GM13977 (cell line): ENCODE data around the gene VSIG4.

Experiments
- DNase-seq: peaks from one replicate; pipeline ENCODE4 v3.0.0; 2012; ENCODE audit warnings: low spot score
- in situ Hi-C: fragments of 300-500 bp; cut with MboI; formaldehyde crosslinking; loops from one replicate; pipeline ENCODE4 v1.12.0; 2022; ENCODE audit warnings: low sequenced_read_pairs, low pct_unique_long_range_greater_than_20kb, mixed read lengths, inconsistent platforms; ENCODE audit not compliant: unreplicated experiment
- TF ChIP-seq, protein P1 (sequence below): IDR thresholded peaks from 2 replicates; pipeline ENCODE4 v1.5.1; 2012; ENCODE audit warnings: mild to moderate bottlenecking, control low read depth; ENCODE audit not compliant: insufficient read depth; ENCODE audit errors: extremely low read depth, missing control alignments

VSIG4 gene

DNA sequence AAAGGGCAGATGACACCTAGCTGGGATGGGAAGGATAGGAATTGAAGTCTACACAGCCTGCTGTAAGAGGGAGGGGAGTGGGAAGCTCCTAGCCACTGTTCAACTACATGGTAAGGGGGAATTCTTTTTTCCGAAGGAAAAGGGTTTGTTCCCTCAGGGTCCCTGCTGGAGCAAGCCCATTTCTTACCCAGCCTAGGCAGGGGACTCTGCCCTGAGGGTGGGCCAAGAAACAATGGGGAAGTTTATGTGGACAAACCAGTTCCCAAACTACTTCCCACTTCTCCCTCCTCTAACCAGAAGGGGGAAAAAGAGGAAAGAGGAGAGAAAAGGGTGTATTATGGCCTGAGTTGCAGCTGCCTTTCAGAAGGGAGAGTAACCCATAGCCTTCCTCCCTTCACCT lies 13.5 kb upstream of the VSIG4 start:
- DNase-seq = no peak
- in situ Hi-C loops = no loop called here
- TF ChIP-seq, protein P1, sequence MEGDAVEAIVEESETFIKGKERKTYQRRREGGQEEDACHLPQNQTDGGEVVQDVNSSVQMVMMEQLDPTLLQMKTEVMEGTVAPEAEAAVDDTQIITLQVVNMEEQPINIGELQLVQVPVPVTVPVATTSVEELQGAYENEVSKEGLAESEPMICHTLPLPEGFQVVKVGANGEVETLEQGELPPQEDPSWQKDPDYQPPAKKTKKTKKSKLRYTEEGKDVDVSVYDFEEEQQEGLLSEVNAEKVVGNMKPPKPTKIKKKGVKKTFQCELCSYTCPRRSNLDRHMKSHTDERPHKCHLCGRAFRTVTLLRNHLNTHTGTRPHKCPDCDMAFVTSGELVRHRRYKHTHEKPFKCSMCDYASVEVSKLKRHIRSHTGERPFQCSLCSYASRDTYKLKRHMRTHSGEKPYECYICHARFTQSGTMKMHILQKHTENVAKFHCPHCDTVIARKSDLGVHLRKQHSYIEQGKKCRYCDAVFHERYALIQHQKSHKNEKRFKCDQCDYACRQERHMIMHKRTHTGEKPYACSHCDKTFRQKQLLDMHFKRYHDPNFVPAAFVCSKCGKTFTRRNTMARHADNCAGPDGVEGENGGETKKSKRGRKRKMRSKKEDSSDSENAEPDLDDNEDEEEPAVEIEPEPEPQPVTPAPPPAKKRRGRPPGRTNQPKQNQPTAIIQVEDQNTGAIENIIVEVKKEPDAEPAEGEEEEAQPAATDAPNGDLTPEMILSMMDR = no peak

DNA sequence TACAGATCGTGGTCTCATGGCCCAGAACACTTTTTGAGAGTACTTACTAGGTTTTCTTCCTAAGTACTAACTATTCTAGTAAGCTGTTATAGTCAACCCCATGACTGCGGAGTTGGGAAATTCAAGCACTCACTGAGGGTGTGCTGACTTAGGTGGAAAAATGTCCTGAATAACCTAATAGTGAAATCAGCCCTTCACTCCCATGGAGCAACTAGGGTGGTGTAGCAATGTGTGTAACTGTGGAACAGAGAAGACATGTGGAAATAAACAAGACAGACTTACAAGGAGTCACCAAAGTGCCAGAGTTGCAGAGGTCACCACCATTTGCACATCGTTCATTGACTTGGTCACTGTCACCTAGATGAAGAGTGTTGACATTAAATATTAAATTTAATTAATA lies 12.1 kb upstream of the VSIG4 start:
- no peak for DNase-seq
- TF ChIP-seq, protein P1 = no peak
- in situ Hi-C loops = no loop called here

DNA sequence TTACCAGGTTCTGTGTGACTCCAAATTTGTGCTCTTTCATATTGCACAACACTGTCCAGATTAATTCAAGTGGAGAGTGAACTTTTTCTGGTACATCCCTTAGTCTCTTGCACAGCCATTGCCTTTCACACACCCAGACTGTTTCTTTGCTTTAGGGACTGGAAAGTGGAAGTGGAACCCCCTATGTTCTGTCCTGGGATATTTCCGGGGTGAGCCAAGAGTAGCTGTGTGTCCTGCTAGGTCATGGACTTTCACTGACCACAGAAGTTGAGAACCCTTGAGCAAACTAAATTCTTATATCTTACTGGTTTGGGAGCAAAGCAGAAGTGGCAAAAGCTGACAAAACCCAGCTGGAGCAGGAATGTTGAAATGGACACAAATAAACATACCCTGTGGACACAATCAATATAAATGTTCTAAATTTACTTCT lies 10.3 kb upstream of the VSIG4 start:
- TF ChIP-seq, protein P1 = no peak
- in situ Hi-C loops = no loop called here
- DNase-seq = no peak

DNA sequence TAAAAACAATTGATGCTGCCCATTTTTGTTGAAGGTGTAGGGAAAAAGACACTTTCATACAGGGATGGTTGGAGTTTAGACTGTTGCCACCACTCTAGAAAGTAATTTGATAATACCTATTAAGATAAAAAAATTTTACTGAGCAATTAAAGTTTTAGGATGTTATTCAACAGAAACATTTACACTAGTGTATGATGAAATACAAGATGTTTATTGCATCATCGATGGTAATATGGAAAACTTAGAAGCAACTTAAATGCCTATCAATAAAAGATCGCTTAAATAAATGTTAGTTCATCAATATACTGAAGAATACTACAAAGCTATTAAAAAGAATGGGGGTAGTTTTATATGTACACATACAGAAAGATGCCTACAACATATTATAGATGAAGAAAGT lies 9.2 kb upstream of the VSIG4 start:
- in situ Hi-C loops = no loop called here
- TF ChIP-seq, protein P1 = no peak
- DNase-seq = no peak

DNA sequence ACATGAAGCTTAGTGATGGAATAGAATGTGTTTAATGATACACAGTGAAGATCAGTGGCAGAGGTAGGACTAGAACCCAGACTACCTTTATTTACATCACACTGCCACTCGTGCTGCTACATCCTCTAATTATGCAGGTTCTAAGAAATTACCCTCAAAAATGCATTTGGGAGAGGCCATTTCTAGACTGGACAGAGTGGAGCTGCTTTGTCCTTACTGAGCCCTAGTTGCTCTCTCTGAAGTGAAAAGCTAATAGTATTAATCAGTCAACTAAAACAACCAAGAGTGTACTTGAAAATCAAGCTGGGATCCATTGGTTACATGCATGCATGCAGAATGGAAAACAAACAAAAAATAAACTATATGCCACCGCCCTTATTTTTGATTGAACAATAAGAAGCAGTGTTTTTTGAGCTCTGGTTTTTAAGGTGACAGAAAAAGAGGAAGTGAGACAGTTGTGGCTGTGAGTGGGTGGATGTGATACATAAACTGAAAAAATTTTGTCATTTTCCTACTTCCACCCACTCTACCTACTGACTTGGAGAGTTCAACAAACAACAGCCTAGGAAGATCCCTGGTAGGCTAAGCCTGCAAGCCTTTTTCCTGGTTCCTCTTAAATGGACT lies 6.8 kb upstream of the VSIG4 start:
- in situ Hi-C loops = no loop called here
- DNase-seq = peak; percentile 42
- TF ChIP-seq, protein P1 = no peak

DNA sequence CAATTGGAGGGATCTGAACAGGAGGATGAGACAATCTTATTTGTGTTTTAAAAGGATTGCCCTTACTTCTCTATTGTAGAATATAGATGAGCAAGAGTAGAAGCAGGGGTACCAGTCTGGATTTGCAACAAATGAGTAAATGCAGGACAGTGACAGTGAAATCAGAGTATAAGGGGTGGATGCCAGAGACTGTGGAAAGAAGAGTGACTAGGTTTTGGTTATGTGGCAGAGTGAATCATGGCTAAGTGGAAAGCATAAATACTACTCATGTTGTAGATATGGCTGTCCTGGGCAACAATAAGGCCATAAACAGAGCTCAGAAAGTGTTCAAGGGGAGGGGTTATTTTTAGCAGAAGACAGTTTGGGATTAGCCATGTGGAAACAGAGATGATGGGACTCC lies 6.0 kb upstream of the VSIG4 start:
- in situ Hi-C loops = no loop called here
- TF ChIP-seq, protein P1 = no peak
- DNase-seq = no peak
